Measurements from ENCODE around the gene SLN.

- TF ChIP-seq CTCF (IDR thresholded peaks at IDR 0.05; ENCODE audit: insufficient read depth, low read length) (no peak), POLR2AphosphoS5 (IDR thresholded peaks at IDR 0.05; ENCODE audit: low read depth) (no peak), REST (IDR thresholded peaks at IDR 0.05; ENCODE audit: insufficient replicate concordance, low read depth) (no peak), GABPA (IDR thresholded peaks at IDR 0.05; ENCODE audit: low read depth) (no peak)
These were observed 41.3 kb upstream of the SLN start for GRCh38 chr11:107752949-107753822.
